ENCODE data around the gene TREML1.

DNA sequence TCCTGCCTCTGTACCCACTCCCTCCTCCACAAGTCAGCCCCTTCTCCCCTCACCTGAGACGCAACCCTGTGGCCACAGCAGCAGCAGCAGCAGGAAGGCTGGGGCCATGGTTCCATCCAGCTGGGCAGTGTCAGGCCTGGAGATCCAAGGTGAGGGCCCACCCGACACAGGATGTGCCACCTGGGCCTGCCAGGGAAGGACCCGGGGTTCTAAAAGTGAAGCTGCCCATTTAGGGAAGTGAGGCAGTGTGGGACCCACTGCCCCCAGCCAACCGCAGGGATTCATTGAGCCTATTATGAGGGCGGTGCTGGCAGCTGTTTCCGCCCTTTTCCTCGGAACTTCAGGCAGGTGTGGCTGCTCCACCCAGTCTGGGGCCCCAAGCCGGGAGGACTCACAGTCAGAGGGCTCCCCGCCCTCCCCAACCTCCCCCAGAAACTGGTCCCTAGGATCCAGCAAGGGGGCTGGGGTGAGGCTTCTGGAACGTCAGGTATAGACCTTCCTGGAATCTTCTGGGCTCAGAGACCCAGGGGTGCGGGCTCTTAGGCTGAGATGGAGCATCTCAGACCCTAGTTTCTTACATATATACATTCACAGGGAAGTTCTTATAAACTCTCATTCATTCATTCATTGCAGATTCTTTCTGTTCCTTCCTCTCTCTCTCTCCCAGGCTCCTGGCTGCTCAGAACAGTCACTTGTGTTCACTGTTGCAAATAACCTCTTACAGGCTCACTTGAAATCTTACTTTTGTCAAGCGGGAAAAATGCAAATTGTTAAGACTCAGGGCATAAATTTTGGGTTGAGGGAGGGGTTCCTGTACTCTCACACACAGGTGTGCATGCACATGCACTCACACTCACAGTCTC lies 47.0 kb upstream of the TREML1 start, which contains the start of gene TREML2:
- TF ChIP-seq EZH2 (IDR thresholded peaks at IDR 0.05; ENCODE audit: borderline replicate concordance, low read depth, low read length, poor library complexity, severe bottlenecking), result no peak
- TF ChIP-seq, protein P1, sequence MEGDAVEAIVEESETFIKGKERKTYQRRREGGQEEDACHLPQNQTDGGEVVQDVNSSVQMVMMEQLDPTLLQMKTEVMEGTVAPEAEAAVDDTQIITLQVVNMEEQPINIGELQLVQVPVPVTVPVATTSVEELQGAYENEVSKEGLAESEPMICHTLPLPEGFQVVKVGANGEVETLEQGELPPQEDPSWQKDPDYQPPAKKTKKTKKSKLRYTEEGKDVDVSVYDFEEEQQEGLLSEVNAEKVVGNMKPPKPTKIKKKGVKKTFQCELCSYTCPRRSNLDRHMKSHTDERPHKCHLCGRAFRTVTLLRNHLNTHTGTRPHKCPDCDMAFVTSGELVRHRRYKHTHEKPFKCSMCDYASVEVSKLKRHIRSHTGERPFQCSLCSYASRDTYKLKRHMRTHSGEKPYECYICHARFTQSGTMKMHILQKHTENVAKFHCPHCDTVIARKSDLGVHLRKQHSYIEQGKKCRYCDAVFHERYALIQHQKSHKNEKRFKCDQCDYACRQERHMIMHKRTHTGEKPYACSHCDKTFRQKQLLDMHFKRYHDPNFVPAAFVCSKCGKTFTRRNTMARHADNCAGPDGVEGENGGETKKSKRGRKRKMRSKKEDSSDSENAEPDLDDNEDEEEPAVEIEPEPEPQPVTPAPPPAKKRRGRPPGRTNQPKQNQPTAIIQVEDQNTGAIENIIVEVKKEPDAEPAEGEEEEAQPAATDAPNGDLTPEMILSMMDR (conservative IDR thresholded peaks at IDR 0.05; ENCODE audit: low read depth, low read length), result no peak

All from A673 (cell line).